Ishikawa (cell line): ENCODE data around the gene RHOT2.

Experiments
- CEBPB ChIP-seq: IDR thresholded peaks from 2 replicates; pipeline ENCODE4 v1.6.1; 2012
- CREB1 ChIP-seq: IDR thresholded peaks from 2 replicates; pipeline ENCODE4 v1.6.1; 2012; ENCODE audit warnings: low read depth
- EGR1 ChIP-seq: IDR thresholded peaks from 2 replicates; pipeline ENCODE4 v1.6.1; 2012
- EP300 ChIP-seq: IDR thresholded peaks from 2 replicates; pipeline ENCODE4 v1.6.1; 2012; ENCODE audit warnings: borderline replicate concordance
- FOXM1 ChIP-seq: IDR thresholded peaks from 2 replicates; pipeline ENCODE4 v1.6.1; 2012; ENCODE audit warnings: low read depth, borderline replicate concordance
- RAD21 ChIP-seq: IDR thresholded peaks from 2 replicates; pipeline ENCODE4 v1.6.1; 2012; ENCODE audit warnings: low read depth
- REST ChIP-seq: IDR thresholded peaks from 2 replicates; pipeline ENCODE4 v1.6.1; 2012; ENCODE audit warnings: low read depth, mild to moderate bottlenecking
- TAF1 ChIP-seq: IDR thresholded peaks from 2 replicates; pipeline ENCODE4 v1.6.1; 2012; ENCODE audit warnings: low read depth, mild to moderate bottlenecking
- TCF12 ChIP-seq: IDR thresholded peaks from 2 replicates; pipeline ENCODE4 v1.6.1; 2012; ENCODE audit warnings: low read depth
- YY1 ChIP-seq: IDR thresholded peaks from 2 replicates; pipeline ENCODE4 v1.6.1; 2012; ENCODE audit warnings: low read depth
- TF ChIP-seq, protein P1 (sequence below): IDR thresholded peaks from 2 replicates; pipeline ENCODE4 v1.6.1; 2012
- TF ChIP-seq, protein P2 (sequence below): IDR thresholded peaks from 2 replicates; pipeline ENCODE4 v1.6.1; 2012

- no peak for TF ChIP-seq FOXM1
- no peak for TF ChIP-seq EGR1
- no peak for TF ChIP-seq CEBPB
- TF ChIP-seq, protein P1, sequence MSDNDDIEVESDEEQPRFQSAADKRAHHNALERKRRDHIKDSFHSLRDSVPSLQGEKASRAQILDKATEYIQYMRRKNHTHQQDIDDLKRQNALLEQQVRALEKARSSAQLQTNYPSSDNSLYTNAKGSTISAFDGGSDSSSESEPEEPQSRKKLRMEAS = 0 out of 2 replicates have a peak, but pooled peaks have one; percentile 26
- TF ChIP-seq EP300 = no peak
- no peak for TF ChIP-seq REST
- no peak for TF ChIP-seq TCF12
- TF ChIP-seq RAD21 = no peak
- TF ChIP-seq YY1 = no peak
- TF ChIP-seq TAF1 = no peak
- TF ChIP-seq, protein P2, sequence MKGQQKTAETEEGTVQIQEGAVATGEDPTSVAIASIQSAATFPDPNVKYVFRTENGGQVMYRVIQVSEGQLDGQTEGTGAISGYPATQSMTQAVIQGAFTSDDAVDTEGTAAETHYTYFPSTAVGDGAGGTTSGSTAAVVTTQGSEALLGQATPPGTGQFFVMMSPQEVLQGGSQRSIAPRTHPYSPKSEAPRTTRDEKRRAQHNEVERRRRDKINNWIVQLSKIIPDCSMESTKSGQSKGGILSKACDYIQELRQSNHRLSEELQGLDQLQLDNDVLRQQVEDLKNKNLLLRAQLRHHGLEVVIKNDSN = no peak
- no peak for TF ChIP-seq CREB1
Observed at GRCh38 chr16:680967-681745, 13.2 kb downstream of the RHOT2 start.
